Thoracic aorta (tissue), 2 donors: ENCODE results near the gene SPSB4. TPM values are rescaled to one million over a fixed set of nuclear protein-coding genes. Genes with fewer than 3 reads are reported as not detected.

Source experiments
- ATAC-seq: fragments of 150-250 bp; one replicate; pipeline ENCODE4 v1.8.0; 2017; ENCODE audit warnings: low read depth; ENCODE audit not compliant: insufficient number of reproducible peaks, low FRiP score
- DNase-seq: peaks from one replicate; pipeline ENCODE4 v3.0.0-alpha.2; 2020; ENCODE audit warnings: low spot score
- H3K27ac ChIP-seq, 2 donors: fragments of 200-600 bp; sonication (generic); 1 replicate in 1 of 2; 2 replicates in 1 of 2; pipeline ENCODE4 v1.5.1; 2016; ENCODE audit warnings: mild to moderate bottlenecking in 2 of 2, moderate library complexity in 2 of 2
- H3K27me3 ChIP-seq: fragments of 200-600 bp; sonication (generic); replicated peaks from 2 replicates; pipeline ENCODE4 v1.6.0; 2016; ENCODE audit warnings: mild to moderate bottlenecking; ENCODE audit not compliant: insufficient read depth
- H3K36me3 ChIP-seq: fragments of 200-600 bp; sonication (generic); one replicate; pipeline ENCODE4 v1.5.1; 2016
- H3K4me1 ChIP-seq, 2 donors: fragments of 200-600 bp; sonication (generic); 1 replicate in 1 of 2; 2 replicates in 1 of 2; pipeline versions ENCODE4 v1.5.1 to v1.6.0; 2016; ENCODE audit warnings: low read depth in 2 of 2, mild to moderate bottlenecking in 1 of 2; ENCODE audit not compliant: control insufficient read depth in 1 of 2
- H3K4me3 ChIP-seq: fragments of 200-600 bp; sonication (generic); 2 replicates; pipeline ENCODE4 v1.5.1; 2016; ENCODE audit warnings: mild to moderate bottlenecking
- H3K9me3 ChIP-seq: fragments of 200-600 bp; sonication (generic); 2 replicates; pipeline ENCODE4 v1.5.1; 2016
- CTCF ChIP-seq: fragments of 200-600 bp; sonication (generic); IDR thresholded peaks from one replicate; pipeline ENCODE4 v1.5.1; 2019; ENCODE audit warnings: antibody characterized with exemption
- total RNA-seq, 2 donors: library from RNA; depleted of rRNA; stranded (reverse); fragments of >200 nt; gene quantifications; one replicate each; pipeline versions ENCODE4 v1.1.0 to v1.2.3, GENCODE V29; 2016

Gene SPSB4
- total RNA-seq, 2 donors from 2014 or later, result 0.41 to 1.1 TPM

GRCh38 chr3:141176775-141177174 is 125.6 kb downstream of the SPSB4 start:
- TF ChIP-seq CTCF, result no peak
- no peaks in the 10 kb centered on the region for H3K4me1 ChIP-seq
- no peaks in the 10 kb centered on the region for H3K36me3 ChIP-seq
- no peaks in the 10 kb centered on the region for H3K9me3 ChIP-seq
- no peak for ATAC-seq
- no peaks in the 10 kb centered on the region for H3K27me3 ChIP-seq
- DNase-seq, result no peak
- no peak overlapping the region for H3K4me3 ChIP-seq
- no peak overlapping the region for H3K27ac ChIP-seq

- DNase-seq (no peak), ATAC-seq (no peak)
- Histone ChIP-seq H3K27me3 (no peaks in the 10 kb centered on the region), H3K4me3 (no peak overlapping the region), H3K9me3 (no peaks in the 10 kb centered on the region), H3K4me1 (no peaks in the 10 kb centered on the region), H3K27ac (no peak overlapping the region), H3K36me3 (no peaks in the 10 kb centered on the region)
- TF ChIP-seq CTCF, result no peak
Measured at GRCh38 chr3:141178026-141178425, 126.9 kb downstream of the SPSB4 start.

- no peak for DNase-seq
- no peak for TF ChIP-seq CTCF
- no peak overlapping the region for H3K27ac ChIP-seq
- H3K9me3 ChIP-seq, result no peaks in the 10 kb centered on the region
- no peaks in the 10 kb centered on the region for H3K27me3 ChIP-seq
- H3K4me1 ChIP-seq, result no peaks in the 10 kb centered on the region
- no peak for ATAC-seq
- no peaks in the 10 kb centered on the region for H3K36me3 ChIP-seq
- H3K4me3 ChIP-seq, result no peak overlapping the region
Measured at GRCh38 chr3:141178551-141178950, 127.4 kb downstream of the SPSB4 start.

GRCh38 chr3:141179983-141180382 is 128.8 kb downstream of the SPSB4 start:
- H3K9me3 ChIP-seq, result no peaks in the 10 kb centered on the region
- no peak for DNase-seq
- no peaks in the 10 kb centered on the region for H3K36me3 ChIP-seq
- no peaks in the 10 kb centered on the region for H3K27me3 ChIP-seq
- H3K4me3 ChIP-seq, result no peak overlapping the region
- H3K27ac ChIP-seq, result no peak overlapping the region
- no peak for TF ChIP-seq CTCF
- no peaks in the 10 kb centered on the region for H3K4me1 ChIP-seq
- ATAC-seq, result no peak

GRCh38 chr3:141181196-141181595 is 130.0 kb downstream of the SPSB4 start:
- H3K27me3 ChIP-seq, result no peaks in the 10 kb centered on the region
- H3K36me3 ChIP-seq, result no peaks in the 10 kb centered on the region
- DNase-seq (no peak), ATAC-seq (no peak)
- H3K4me3 ChIP-seq, result no peak overlapping the region
- H3K4me1 ChIP-seq, result no peaks in the 10 kb centered on the region
- H3K27ac ChIP-seq, result no peak overlapping the region
- TF ChIP-seq CTCF, result no peak
- H3K9me3 ChIP-seq, result no peaks in the 10 kb centered on the region
